DMS114 treated with DMSO at 0.1 percent for 48 hours (cell line): ENCODE results near the gene SUMF1.

Experiments
- DNase-seq: peaks from one replicate; lab custom pipeline; 2025; ENCODE audit not compliant: unreplicated experiment; lab: John Stamatoyannopoulos, UW

Gene SUMF1

DNA sequence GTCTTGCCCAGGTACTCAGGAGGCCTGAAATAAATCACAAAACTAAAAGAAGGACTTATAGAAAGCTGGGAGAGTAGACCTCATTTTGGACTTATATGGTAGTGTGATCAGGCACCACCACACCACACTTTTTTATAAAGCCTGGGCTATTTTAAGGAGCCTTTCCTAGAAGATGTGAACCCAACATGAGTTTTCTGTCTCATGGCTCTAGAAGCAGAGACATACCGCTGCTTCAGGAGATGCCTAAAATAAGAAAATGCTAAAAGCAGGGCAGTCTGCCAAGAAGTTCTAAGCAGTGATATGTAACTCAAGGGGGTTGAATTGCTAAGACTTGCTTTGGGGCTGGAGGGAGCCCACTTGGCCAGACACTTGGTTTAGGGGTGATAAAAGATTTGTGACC lies 49.6 kb downstream of the SUMF1 start:
- no peak for DNase-seq

DNA sequence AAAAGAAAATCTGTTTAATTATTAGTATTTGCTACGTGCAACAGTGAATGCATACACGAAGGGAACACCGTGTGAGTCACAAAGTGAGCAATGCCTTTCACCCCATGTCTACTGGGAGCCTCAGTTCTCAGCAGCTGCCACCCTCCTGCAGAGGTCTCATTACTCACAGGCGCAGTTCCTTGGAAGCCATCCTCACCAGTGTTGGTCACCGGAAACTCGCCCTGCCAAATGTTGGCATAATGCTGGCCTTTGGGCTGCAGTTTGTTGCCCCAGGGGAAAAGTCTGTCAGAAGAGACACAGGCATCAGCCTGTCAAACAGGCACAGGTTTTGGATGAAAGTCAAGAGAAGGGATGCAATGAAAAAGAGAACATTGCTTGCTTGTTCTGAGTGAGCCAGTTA lies 50.1 kb downstream of the SUMF1 start:
- no peak for DNase-seq

- DNase-seq = no peak
These were observed 50.6 kb downstream of the SUMF1 start for GRCh38 chr3:4416427-4416945.

DNA sequence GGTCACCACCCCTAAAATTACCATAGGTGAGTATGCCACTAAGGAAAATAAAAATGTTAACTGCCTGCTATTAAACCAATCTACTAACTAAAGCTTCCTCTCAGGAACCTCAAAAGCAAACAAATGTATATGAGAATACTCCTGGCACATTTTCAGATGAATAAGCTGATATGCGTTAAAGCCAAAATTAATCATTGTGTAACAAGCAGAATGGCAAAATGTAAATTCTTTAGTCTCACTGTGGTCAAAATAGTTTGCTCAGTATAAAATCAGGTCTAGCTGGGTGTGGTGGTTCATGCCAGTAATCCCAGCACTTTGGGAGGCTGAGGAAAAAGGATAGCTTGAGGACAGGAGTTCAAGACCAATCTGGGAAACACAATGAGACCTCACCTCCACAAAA lies 53.6 kb downstream of the SUMF1 start:
- DNase-seq = no peak

- DNase-seq = no peak
These were observed 55.2 kb downstream of the SUMF1 start for GRCh38 chr3:4411833-4412232.

DNA sequence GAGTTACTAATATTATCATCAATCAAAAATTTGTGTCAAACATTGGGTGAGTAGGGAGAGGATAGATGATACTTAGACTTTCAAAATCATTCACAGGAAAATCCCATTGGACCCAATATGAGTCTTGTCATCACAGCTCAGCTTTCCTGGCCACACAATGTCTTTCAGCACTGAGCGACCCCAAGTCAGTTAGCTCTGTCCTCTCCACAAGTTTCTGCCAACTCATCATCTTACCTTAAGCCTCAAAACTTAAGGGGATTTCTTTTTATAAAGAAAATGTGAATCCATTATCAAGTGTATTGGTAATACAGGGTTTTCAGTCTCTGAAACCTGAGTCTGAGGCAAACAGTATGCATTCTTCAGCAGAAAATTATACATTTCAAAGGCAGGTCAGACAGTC lies 55.8 kb downstream of the SUMF1 start:
- DNase-seq = no peak

GRCh38 chr3:4410606-4411005 lies 56.5 kb downstream of the SUMF1 start:
- DNase-seq = no peak

DNA sequence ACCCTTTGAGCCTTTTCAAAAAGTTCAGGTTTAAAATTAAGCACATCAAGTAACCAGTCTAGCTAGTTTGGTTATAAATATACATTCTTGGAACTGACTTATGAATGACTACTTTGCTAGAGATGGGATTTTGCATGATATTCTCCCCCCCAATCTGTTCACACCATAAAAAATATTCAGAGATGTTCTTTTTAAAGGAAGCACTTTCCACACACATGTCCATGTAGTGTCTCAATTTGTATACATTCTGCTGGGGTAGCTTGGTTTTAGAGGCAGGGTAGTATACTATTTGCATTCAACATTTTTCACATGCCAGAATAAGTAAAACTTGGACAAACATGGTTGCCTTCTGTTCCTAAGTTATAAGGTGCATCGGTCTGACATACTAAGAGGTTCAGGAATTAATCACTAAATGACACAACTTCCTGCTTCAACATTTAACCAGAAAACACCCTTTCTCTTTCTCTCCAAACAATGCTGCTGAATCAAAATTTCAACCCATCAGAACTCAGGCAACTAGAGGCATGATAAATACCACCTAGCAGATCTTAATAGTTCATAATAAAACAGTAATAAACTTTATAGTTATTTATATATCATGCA lies 57.0 kb downstream of the SUMF1 start:
- DNase-seq = no peak

DNA sequence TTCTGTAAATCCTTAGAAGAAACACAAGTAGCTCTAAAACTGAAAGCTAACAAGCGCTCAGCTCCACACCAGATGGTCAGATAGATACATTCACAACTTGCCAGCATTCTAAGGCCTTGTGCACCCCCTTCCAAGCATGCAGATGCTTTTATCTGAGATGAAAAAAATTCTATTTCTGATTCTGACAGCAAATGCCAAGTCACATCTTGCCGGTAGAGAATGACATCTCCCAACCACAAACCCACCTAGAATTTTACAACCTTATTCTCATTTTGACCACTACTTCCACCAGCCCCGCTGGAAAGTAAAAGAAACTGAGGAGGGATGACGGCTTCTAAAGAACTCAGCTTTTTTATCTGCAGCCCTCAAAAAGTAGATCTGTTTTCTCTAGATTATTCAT lies 57.7 kb downstream of the SUMF1 start:
- no peak for DNase-seq

DNA sequence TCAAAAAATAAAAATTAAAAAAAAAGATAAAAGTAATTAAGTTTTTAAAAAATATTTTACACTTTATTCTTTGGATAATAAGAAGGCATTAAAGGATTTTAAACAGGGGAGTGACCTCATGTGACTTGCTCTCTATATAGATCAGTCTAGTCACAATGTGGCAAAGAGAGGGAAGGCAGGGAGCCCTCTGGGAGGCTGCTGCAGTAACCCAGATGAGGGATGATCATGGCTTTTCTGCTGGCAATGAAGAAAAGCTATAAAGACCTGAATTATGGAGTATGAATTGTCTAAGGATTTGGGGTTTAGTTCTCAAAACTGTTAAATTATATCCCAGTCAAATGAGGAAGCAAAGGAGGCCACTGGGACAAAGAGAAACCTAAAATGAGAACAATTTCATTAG lies 58.1 kb downstream of the SUMF1 start:
- DNase-seq = no peak

- no peak for DNase-seq
These were observed 59.1 kb downstream of the SUMF1 start for GRCh38 chr3:4407941-4408340.

GRCh38 chr3:4406746-4407568 lies 60.1 kb downstream of the SUMF1 start:
- DNase-seq = no peak

- no peak for DNase-seq
These were observed 62.2 kb downstream of the SUMF1 start for GRCh38 chr3:4404881-4405280.

- no peak for DNase-seq
These were observed 65.6 kb downstream of the SUMF1 start for GRCh38 chr3:4401441-4401840.

GRCh38 chr3:4399476-4399875 lies 67.6 kb downstream of the SUMF1 start:
- no peak for DNase-seq

GRCh38 chr3:4398941-4399245 lies 68.2 kb downstream of the SUMF1 start:
- no peak for DNase-seq

DNA sequence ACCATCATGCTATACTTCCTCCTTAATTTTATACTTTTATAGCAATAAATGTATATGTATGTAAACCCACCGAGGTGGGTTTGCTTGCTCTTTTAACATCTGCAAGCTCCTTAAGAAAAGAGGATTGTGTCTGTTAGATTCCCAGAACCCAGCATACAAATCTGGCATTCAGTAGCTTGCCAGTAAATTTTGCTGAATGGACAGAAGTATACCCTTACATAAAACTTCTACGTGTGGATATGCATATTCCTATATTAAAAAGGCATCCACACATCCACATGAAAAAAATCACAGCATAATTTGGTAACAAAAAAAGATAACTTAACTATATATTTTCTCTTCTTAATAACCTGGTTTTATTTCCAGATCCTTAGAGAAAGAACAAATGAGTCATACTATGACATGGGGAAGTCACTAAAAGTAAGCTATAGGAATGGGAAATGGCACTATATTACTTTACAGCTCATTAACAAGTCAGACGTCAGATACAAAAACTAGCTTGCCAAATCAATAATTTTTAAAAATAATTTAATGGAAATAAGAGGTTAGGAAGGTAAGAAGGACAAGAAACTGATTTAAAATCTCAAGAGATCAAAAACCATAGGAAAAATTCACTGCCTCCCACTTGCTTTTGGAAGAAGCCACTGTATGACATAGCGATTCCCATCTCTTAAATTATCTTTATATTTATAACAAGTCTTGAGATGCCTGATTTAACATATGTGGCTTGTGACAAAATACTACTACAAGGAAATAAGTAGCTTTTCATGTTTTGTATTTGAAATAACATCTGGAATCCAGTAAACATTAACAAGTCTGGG lies 68.7 kb downstream of the SUMF1 start:
- no peak for DNase-seq

- no peak for DNase-seq
These were observed 69.6 kb downstream of the SUMF1 start for GRCh38 chr3:4397466-4397865.

DNA sequence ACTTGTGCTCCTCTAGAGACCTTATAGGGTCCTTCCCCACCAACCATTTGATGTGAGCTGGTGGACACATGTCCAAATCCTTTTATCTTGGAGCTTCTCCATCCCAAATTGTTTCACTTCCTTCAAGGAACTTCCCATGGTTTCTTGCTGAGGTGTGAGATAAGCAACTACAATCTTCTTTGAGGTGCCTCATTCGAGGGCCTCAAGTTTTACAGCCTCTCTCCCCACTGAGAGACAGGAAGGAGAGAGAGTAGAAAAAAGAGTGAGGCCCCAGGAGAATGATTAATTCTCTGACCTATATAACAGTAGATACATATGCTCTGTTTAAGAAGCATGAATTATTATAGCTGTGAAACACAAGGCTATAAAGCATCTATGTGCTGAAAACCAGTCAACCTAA lies 70.5 kb downstream of the SUMF1 start:
- no peak for DNase-seq

GRCh38 chr3:4396006-4396405 lies 71.1 kb downstream of the SUMF1 start:
- DNase-seq = no peak

- no peak for DNase-seq
These were observed 71.6 kb downstream of the SUMF1 start for GRCh38 chr3:4395448-4395847.

DNA sequence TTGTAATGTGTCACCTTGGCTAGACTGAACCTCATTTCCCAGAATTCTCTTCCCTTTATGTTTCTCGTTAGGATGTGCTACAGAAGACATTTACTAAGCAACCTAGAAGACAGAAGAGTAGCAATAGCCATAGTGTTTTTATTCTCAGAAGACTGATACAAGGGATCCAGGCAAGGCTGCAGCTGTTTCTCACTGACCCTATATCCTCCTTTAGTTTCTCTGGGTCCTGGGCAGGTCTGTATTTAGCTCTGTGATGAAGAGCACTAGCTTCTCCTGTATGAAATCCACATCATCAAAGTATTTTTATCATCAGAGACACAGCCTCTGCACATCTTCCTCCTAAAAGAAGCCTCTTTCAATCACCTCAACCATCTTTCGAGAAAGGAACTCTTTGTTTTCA lies 72.5 kb downstream of the SUMF1 start:
- DNase-seq = no peak
